ENCODE results near the gene CXCR5.

The CXCR5 gene

DNA sequence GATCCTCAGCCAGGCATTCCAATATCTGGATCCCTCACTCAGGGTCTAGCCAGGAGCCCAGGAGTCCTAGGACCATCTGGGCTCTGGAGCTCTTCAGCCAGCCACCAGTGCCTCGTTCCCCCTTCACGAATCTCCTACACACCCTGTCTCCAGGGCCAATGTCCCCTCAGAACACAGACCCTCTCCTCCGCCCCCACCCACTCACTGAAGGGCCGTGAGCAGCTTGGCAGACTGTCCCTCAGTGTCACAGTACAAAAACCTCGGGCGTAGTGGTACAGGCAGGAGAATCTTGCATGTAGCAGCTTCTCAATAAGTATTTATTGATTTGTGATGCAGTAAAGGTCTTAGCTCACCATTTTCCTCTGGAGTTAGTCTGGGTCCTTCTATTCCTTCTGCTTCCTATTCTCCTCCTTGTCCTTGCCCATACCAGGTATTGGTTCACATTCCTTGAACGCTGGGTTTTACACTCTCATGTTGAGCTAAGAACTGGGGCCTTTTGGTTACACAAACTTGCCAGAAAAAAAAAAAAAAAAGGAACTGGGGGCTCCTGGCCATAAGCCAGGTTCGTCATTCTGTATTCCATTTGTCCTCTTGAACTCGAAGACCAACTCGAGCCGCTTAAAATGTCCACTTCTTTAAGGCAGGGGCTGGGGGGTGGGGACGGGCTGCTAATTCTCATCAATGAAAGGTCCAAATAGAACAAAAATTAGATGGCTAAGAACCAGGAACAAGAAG is 2.3 kb downstream of the CXCR5 start:
- no peaks in the 10 kb centered on the region for H3K9me3 ChIP-seq (ENCODE audit: control insufficient read depth, low read length)
- no peak overlapping the region for H3K14ac ChIP-seq (ENCODE audit: low read length in 2 of 2)
- no peak overlapping the region for H2BK5ac ChIP-seq (ENCODE audit: low read depth, low read length, poor library complexity, severe bottlenecking)
- no peak overlapping the region for H3K18ac ChIP-seq (ENCODE audit: low read depth in 1 of 2, low read length in 2 of 2)
- H3K4me3 ChIP-seq (ENCODE audit: insufficient read depth in 1 of 2, low read depth in 1 of 2, low read length in 2 of 2) = no peak overlapping the region
- DNase-seq = no peak
- no peak overlapping the region for H2BK12ac ChIP-seq (ENCODE audit: low read length in 2 of 2)
- H3K36me3 ChIP-seq (ENCODE audit: control insufficient read depth in 1 of 2, insufficient read depth in 2 of 2, low read depth in 1 of 2, low read length in 2 of 2) = no peaks in the 10 kb centered on the region
- H3K4me2 ChIP-seq (ENCODE audit: low read length, poor library complexity, severe bottlenecking) = no peak overlapping the region
- H3K27ac ChIP-seq (ENCODE audit: low read length, poor library complexity, severe bottlenecking) = no peak overlapping the region
- H3K27me3 ChIP-seq (ENCODE audit: control insufficient read depth in 1 of 2, insufficient read depth in 1 of 2, low read length in 2 of 2) = no peaks in the 10 kb centered on the region
- peaks cover 28% of the 10 kb centered on the region for H3K4me1 ChIP-seq (ENCODE audit: control insufficient read depth, insufficient read depth, low read depth, low read length)
- peak overlapping the region; percentile 1 for H4K91ac ChIP-seq (ENCODE audit: low read length)
- no peak overlapping the region for H3K4ac ChIP-seq (ENCODE audit: low read depth in 1 of 2, low read length in 2 of 2)
- no peak overlapping the region for H2BK15ac ChIP-seq (ENCODE audit: low read depth, poor library complexity, severe bottlenecking)
- H2AFZ ChIP-seq (ENCODE audit: low read depth, low read length) = no peak overlapping the region
- no peak overlapping the region for H2BK120ac ChIP-seq (ENCODE audit: low read depth, low read length)
- 88% methylated on average over 9 of the region's 12 CpGs for WGBS
- H4K8ac ChIP-seq (ENCODE audit: low read length) = no peak overlapping the region
- no peaks in the 10 kb centered on the region for H3K79me1 ChIP-seq (replicated peaks; ENCODE audit: low read length, poor library complexity, severe bottlenecking)
- no peak overlapping the region for H3K23ac ChIP-seq (ENCODE audit: low read length in 2 of 2)
- H3K9ac ChIP-seq (ENCODE audit: low read length) = no peak overlapping the region
- H2AK5ac ChIP-seq (ENCODE audit: low read length, severe bottlenecking) = peak overlapping the region; percentile 69

DNA sequence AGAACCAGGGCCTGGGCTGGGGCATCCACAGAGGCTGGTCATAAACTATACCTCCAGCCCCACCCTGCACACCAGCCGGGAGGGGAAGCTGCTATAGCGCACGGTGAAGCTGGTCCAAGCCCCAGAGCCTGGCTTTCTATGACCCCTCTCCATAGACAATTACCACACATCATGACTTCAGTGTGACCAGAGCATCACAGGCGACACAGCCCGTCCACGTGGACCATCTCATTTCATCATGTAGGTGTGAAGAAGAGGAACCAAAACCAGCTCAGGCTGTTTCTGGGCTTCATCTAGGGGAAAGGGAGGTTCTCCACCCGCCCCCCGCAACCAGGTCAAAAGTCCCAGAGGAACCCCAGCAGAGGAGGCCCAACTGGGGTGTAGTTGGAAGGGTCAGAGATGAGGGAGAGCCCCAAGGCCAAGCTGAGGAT is 3.0 kb downstream of the CXCR5 start:
- Histone ChIP-seq H3K4me3 (ENCODE audit: insufficient read depth in 1 of 2, low read depth in 1 of 2, low read length in 2 of 2) (no peak overlapping the region), H2BK12ac (ENCODE audit: low read length in 2 of 2) (peak overlapping the region in 1 of 2 experiments; percentile 38), H4K91ac (ENCODE audit: low read length) (no peak overlapping the region), H3K36me3 (ENCODE audit: control insufficient read depth in 1 of 2, insufficient read depth in 2 of 2, low read depth in 1 of 2, low read length in 2 of 2) (no peaks in the 10 kb centered on the region), H3K9me3 (ENCODE audit: control insufficient read depth, low read length) (no peaks in the 10 kb centered on the region), H3K4me2 (ENCODE audit: low read length, poor library complexity, severe bottlenecking) (no peak overlapping the region), H4K8ac (ENCODE audit: low read length) (no peak overlapping the region), H2BK5ac (ENCODE audit: low read depth, low read length, poor library complexity, severe bottlenecking) (no peak overlapping the region), H2AK5ac (ENCODE audit: low read length, severe bottlenecking) (peak overlapping the region; percentile 67), H3K23ac (ENCODE audit: low read length in 2 of 2) (no peak overlapping the region), H2BK120ac (ENCODE audit: low read depth, low read length) (no peak overlapping the region), H2AFZ (ENCODE audit: low read depth, low read length) (no peak overlapping the region), H3K4ac (ENCODE audit: low read depth in 1 of 2, low read length in 2 of 2) (no peak overlapping the region), H3K79me1 (replicated peaks; ENCODE audit: low read length, poor library complexity, severe bottlenecking) (no peaks in the 10 kb centered on the region), H3K9ac (ENCODE audit: low read length) (no peak overlapping the region), H3K27ac (ENCODE audit: low read length, poor library complexity, severe bottlenecking) (no peak overlapping the region), H2BK15ac (ENCODE audit: low read depth, poor library complexity, severe bottlenecking) (no peak overlapping the region), H3K4me1 (ENCODE audit: control insufficient read depth, insufficient read depth, low read depth, low read length) (peaks cover 28% of the 10 kb centered on the region), H3K18ac (ENCODE audit: low read depth in 1 of 2, low read length in 2 of 2) (peak overlapping the region; percentile 2 to 11), H3K14ac (ENCODE audit: low read length in 2 of 2) (no peak overlapping the region), H3K27me3 (ENCODE audit: control insufficient read depth in 1 of 2, insufficient read depth in 1 of 2, low read length in 2 of 2) (no peaks in the 10 kb centered on the region)
- no peak for DNase-seq
- WGBS = 97% methylated on average over 8 of the region's 8 CpGs

DNA sequence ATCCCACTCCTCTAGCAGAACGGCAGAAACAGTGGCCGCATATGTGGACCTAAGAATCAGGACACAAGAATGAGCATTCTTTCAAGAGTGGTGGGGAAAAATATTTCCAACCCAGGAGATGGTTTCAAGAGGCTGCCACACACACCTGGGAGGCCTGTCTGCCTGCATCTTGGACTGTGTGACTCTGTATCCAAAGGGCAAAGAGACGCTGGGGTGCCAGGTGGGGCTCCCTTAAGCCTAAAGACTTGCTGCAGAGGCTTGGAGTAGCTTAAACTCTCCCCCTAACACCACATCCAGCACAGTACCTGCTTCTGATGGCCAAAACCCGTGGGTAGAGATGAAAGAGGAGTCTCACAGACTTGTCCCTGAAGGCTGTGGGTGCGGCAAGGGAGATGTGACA is 3.5 kb downstream of the CXCR5 start:
- Histone ChIP-seq H2BK120ac (ENCODE audit: low read depth, low read length) (no peak overlapping the region), H3K23ac (ENCODE audit: low read length in 2 of 2) (no peak overlapping the region), H3K18ac (ENCODE audit: low read depth in 1 of 2, low read length in 2 of 2) (peak overlapping the region; percentile 40 to 56), H3K9ac (ENCODE audit: low read length) (no peak overlapping the region), H3K4me1 (ENCODE audit: control insufficient read depth, insufficient read depth, low read depth, low read length) (peaks cover 28% of the 10 kb centered on the region), H3K9me3 (ENCODE audit: control insufficient read depth, low read length) (no peaks in the 10 kb centered on the region), H3K4me3 (ENCODE audit: insufficient read depth in 1 of 2, low read depth in 1 of 2, low read length in 2 of 2) (peak overlapping the region in 1 of 2 experiments; percentile 8), H4K91ac (ENCODE audit: low read length) (peak overlapping the region; percentile 6), H2BK15ac (ENCODE audit: low read depth, poor library complexity, severe bottlenecking) (peak overlapping the region; percentile 73), H3K14ac (ENCODE audit: low read length in 2 of 2) (no peak overlapping the region), H3K27me3 (ENCODE audit: control insufficient read depth in 1 of 2, insufficient read depth in 1 of 2, low read length in 2 of 2) (no peaks in the 10 kb centered on the region), H3K36me3 (ENCODE audit: control insufficient read depth in 1 of 2, insufficient read depth in 2 of 2, low read depth in 1 of 2, low read length in 2 of 2) (no peaks in the 10 kb centered on the region), H3K4me2 (ENCODE audit: low read length, poor library complexity, severe bottlenecking) (peak overlapping the region; percentile 11), H2BK12ac (ENCODE audit: low read length in 2 of 2) (peak overlapping the region; percentile 38 to 89), H2AFZ (ENCODE audit: low read depth, low read length) (no peak overlapping the region), H2BK5ac (ENCODE audit: low read depth, low read length, poor library complexity, severe bottlenecking) (peak overlapping the region; percentile 77), H2AK5ac (ENCODE audit: low read length, severe bottlenecking) (peak overlapping the region; percentile 67), H4K8ac (ENCODE audit: low read length) (peak overlapping the region; percentile 83), H3K27ac (ENCODE audit: low read length, poor library complexity, severe bottlenecking) (peak overlapping the region; percentile 75), H3K4ac (ENCODE audit: low read depth in 1 of 2, low read length in 2 of 2) (peak overlapping the region; percentile 43 to 68), H3K79me1 (replicated peaks; ENCODE audit: low read length, poor library complexity, severe bottlenecking) (no peaks in the 10 kb centered on the region)
- 87% methylated on average over 4 of the region's 5 CpGs for WGBS
- DNase-seq = no peak

DNA sequence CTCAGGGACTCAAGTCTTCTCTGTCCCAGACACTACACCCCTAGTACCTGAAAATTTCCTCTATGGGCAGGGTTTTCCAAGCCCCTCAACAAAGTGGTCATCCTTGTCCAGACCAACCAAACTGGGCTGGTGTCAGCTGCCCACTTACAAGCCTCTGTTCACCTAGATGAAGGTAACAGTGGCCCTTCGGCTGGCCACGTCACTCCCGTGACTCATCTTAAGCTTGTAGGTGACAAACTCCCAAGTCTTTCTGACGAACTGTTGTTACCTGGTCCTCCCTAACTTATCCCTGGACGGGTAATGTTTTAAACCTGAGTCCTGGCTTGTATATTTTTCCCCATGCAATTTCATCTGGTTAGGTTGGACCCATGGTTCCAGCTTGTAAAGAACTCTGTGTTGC is 4.7 kb downstream of the CXCR5 start:
- Histone ChIP-seq H2BK5ac (ENCODE audit: low read depth, low read length, poor library complexity, severe bottlenecking) (peak overlapping the region; percentile 63), H3K4me1 (ENCODE audit: control insufficient read depth, insufficient read depth, low read depth, low read length) (peaks cover 32% of the 10 kb centered on the region), H3K18ac (ENCODE audit: low read depth in 1 of 2, low read length in 2 of 2) (peak overlapping the region; percentile 74 to 82), H3K4ac (ENCODE audit: low read depth in 1 of 2, low read length in 2 of 2) (peak overlapping the region in 1 of 2 experiments; percentile 40), H3K14ac (ENCODE audit: low read length in 2 of 2) (no peak overlapping the region), H4K8ac (ENCODE audit: low read length) (no peak overlapping the region), H2BK12ac (ENCODE audit: low read length in 2 of 2) (peak overlapping the region; percentile 61 to 93), H2AFZ (ENCODE audit: low read depth, low read length) (no peak overlapping the region), H3K27ac (ENCODE audit: low read length, poor library complexity, severe bottlenecking) (peak overlapping the region; percentile 68), H3K9me3 (ENCODE audit: control insufficient read depth, low read length) (no peaks in the 10 kb centered on the region), H3K4me2 (ENCODE audit: low read length, poor library complexity, severe bottlenecking) (no peak overlapping the region), H3K4me3 (ENCODE audit: insufficient read depth in 1 of 2, low read depth in 1 of 2, low read length in 2 of 2) (no peak overlapping the region), H2BK15ac (ENCODE audit: low read depth, poor library complexity, severe bottlenecking) (peak overlapping the region; percentile 54), H2BK120ac (ENCODE audit: low read depth, low read length) (peak overlapping the region; percentile 65), H3K36me3 (ENCODE audit: control insufficient read depth in 1 of 2, insufficient read depth in 2 of 2, low read depth in 1 of 2, low read length in 2 of 2) (no peaks in the 10 kb centered on the region), H4K91ac (ENCODE audit: low read length) (peak overlapping the region; percentile 88), H3K27me3 (ENCODE audit: control insufficient read depth in 1 of 2, insufficient read depth in 1 of 2, low read length in 2 of 2) (no peaks in the 10 kb centered on the region), H3K9ac (ENCODE audit: low read length) (peak overlapping the region; percentile 49), H2AK5ac (ENCODE audit: low read length, severe bottlenecking) (peak overlapping the region; percentile 98), H3K23ac (ENCODE audit: low read length in 2 of 2) (no peak overlapping the region), H3K79me1 (replicated peaks; ENCODE audit: low read length, poor library complexity, severe bottlenecking) (no peaks in the 10 kb centered on the region)
- 92% methylated on average over 5 of the region's 5 CpGs for WGBS
- no peak for DNase-seq

Measured in mesenchymal stem cell (in vitro differentiated cells and primary cell).